ENCODE data around the gene BMI1. TPM values are rescaled to one million over a fixed set of nuclear protein-coding genes. Genes with fewer than 3 reads are reported as not detected.
A peak's percentile ranks its signal among the peaks of the same experiment; 100 is the strongest.

The BMI1 gene
- total and polyA plus RNA-seq, 2 of the 4 experiments (the other 2 are of a cell fraction): 19.7 to 25.8 TPM

DNA sequence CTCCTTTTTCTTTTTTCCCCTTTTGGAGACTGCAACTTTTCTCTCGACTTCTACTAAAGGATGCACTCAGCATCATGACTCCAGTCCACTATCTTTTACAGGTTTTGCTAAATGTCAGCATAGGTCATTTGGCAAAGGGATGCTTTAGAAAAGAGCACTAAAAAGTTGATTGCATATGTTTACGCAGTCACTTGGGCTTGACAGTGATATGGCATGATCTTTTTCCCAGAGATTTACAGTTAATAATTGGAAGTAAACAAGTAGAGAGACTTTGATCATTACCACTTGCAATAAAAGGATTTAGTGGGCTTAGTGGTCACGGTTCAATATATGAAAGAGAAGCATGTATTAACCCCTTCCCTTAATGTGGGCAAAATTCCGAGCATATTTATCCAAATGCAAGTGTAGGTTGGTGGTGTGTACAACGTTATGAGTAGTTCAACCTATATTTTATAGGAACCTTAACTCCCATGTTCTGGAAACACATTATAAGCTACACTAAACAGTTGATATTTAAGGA, 1.8 kb downstream of the BMI1 start:
- Histone ChIP-seq H3K9me3 (ENCODE audit: control insufficient read depth, insufficient read depth, low read length) (0 out of 2 replicates have a peak, but pooled peaks cover 3% of the 10 kb centered on the region), H2BK5ac (ENCODE audit: low read depth, low read length, poor library complexity, severe bottlenecking) (no peak overlapping the region), H3K27me3 (ENCODE audit: control insufficient read depth, insufficient read depth, low read length) (peaks cover 21% of the 10 kb centered on the region), H3K36me3 (ENCODE audit: control insufficient read depth, insufficient read depth, low read length) (no peaks in the 10 kb centered on the region), H3K9me1 (ENCODE audit: insufficient read depth, low read length) (no peaks in the 10 kb centered on the region; the same call in 1 of the 2 replicates), H2AFZ (replicated peaks; ENCODE audit: low read length, poor library complexity) (no peak overlapping the region), H2BK120ac (ENCODE audit: low read depth, low read length) (no peak overlapping the region), H3K4ac (ENCODE audit: low read depth, low read length) (no peak overlapping the region), H3K27ac (ENCODE audit: insufficient read depth, low read length) (no peak overlapping the region), H3K79me1 (ENCODE audit: low read depth in 1 of 2, low read length in 2 of 2) (peaks cover 27 to 30% of the 10 kb centered on the region in 2 experiments), H3K9ac (ENCODE audit: low read depth, low read length) (no peak overlapping the region; the same call in 1 of the 2 replicates), H3K14ac (replicated peaks; ENCODE audit: low read depth, low read length) (peak overlapping the region; percentile 61; the same call in 1 of the 2 replicates), H2AK9ac (replicated peaks; ENCODE audit: low read depth, low read length, poor library complexity) (no peak overlapping the region), H4K8ac (ENCODE audit: low read depth in 2 of 2, low read length in 2 of 2) (no peak overlapping the region), H2AK5ac (ENCODE audit: low read depth, low read length) (no peak overlapping the region; the same call in 1 of the 2 replicates), H3K4me2 (ENCODE audit: low read depth, low read length) (peak overlapping the region; percentile 94), H2BK15ac (ENCODE audit: low read depth, low read length) (no peak overlapping the region), H3K56ac (ENCODE audit: extremely low read depth, insufficient read depth, low read length) (no peak overlapping the region), H4K5ac (ENCODE audit: low read depth, low read length) (no peak overlapping the region), H3K18ac (ENCODE audit: low read depth, low read length) (no peak overlapping the region), H4K20me1 (ENCODE audit: insufficient read depth, low read length) (peaks cover 13% of the 10 kb centered on the region; the same call in 1 of the 2 replicates), H3K4me3 (ENCODE audit: insufficient read depth, low read depth, low read length) (peak overlapping the region; percentile 65), H3K4me1 (ENCODE audit: control insufficient read depth, insufficient read depth, low read length) (no peaks in the 10 kb centered on the region; the same call in 1 of the 2 replicates), H2BK20ac (ENCODE audit: low read depth, low read length) (no peak overlapping the region), H3K23ac (ENCODE audit: low read depth, low read length) (peak overlapping the region; percentile 34; the same call in 1 of the 2 replicates), H4K91ac (ENCODE audit: insufficient read depth, low read depth, low read length) (no peak overlapping the region)
- TF ChIP-seq RFX5 (IDR thresholded peaks at IDR 0.05; ENCODE audit: low read depth, low read length) (no peak), RAD21 (IDR thresholded peaks at IDR 0.05; ENCODE audit: low read length) (no peak), CEBPB (IDR thresholded peaks at IDR 0.05; ENCODE audit: low read depth, low read length) (no peak), NFE2L2 (IDR thresholded peaks at IDR 0.05; ENCODE audit: low read depth, low read length) (no peak), FOS (IDR thresholded peaks at IDR 0.05; ENCODE audit: low read depth, low read length) (no peak), MAFK (IDR thresholded peaks at IDR 0.05; ENCODE audit: low read depth, low read length) (no peak), POLR2A (IDR thresholded peaks at IDR 0.05; ENCODE audit: low read depth, low read length) (no peak), BHLHE40 (IDR thresholded peaks at IDR 0.05; ENCODE audit: low read depth, low read length) (no peak), SMC3 (IDR thresholded peaks at IDR 0.05; ENCODE audit: low read depth, low read length) (no peak), RCOR1 (IDR thresholded peaks at IDR 0.05; ENCODE audit: insufficient replicate concordance, low read length) (no peak), MAZ (IDR thresholded peaks at IDR 0.05; ENCODE audit: borderline replicate concordance, low read depth, low read length) (no peak)
- TF ChIP-seq, protein P1, sequence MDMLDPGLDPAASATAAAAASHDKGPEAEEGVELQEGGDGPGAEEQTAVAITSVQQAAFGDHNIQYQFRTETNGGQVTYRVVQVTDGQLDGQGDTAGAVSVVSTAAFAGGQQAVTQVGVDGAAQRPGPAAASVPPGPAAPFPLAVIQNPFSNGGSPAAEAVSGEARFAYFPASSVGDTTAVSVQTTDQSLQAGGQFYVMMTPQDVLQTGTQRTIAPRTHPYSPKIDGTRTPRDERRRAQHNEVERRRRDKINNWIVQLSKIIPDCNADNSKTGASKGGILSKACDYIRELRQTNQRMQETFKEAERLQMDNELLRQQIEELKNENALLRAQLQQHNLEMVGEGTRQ (IDR thresholded peaks at IDR 0.05; ENCODE audit: low read depth, low read length): no peak
- TF ChIP-seq, protein P2, sequence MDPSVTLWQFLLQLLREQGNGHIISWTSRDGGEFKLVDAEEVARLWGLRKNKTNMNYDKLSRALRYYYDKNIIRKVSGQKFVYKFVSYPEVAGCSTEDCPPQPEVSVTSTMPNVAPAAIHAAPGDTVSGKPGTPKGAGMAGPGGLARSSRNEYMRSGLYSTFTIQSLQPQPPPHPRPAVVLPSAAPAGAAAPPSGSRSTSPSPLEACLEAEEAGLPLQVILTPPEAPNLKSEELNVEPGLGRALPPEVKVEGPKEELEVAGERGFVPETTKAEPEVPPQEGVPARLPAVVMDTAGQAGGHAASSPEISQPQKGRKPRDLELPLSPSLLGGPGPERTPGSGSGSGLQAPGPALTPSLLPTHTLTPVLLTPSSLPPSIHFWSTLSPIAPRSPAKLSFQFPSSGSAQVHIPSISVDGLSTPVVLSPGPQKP (IDR thresholded peaks at IDR 0.05; ENCODE audit: borderline replicate concordance, low read depth, low read length): no peak
- TF ChIP-seq, protein P3, sequence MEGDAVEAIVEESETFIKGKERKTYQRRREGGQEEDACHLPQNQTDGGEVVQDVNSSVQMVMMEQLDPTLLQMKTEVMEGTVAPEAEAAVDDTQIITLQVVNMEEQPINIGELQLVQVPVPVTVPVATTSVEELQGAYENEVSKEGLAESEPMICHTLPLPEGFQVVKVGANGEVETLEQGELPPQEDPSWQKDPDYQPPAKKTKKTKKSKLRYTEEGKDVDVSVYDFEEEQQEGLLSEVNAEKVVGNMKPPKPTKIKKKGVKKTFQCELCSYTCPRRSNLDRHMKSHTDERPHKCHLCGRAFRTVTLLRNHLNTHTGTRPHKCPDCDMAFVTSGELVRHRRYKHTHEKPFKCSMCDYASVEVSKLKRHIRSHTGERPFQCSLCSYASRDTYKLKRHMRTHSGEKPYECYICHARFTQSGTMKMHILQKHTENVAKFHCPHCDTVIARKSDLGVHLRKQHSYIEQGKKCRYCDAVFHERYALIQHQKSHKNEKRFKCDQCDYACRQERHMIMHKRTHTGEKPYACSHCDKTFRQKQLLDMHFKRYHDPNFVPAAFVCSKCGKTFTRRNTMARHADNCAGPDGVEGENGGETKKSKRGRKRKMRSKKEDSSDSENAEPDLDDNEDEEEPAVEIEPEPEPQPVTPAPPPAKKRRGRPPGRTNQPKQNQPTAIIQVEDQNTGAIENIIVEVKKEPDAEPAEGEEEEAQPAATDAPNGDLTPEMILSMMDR (conservative IDR thresholded peaks at IDR 0.05; ENCODE audit: low read depth, low read length): no peak
- ChIA-PET CTCF (interaction anchor here (0.7 kb wide), 2 partner anchors 165 to 666 kb away, joined by 3 to 4 read pairs; no protein-coding TSS in a partner anchor), POLR2A (ENCODE audit: unreplicated experiment) (no interaction called here)
- ATAC-seq (ENCODE audit: low read depth) (no peak), DNase-seq (no peak)
- WGBS, 2 experiments (ENCODE audit: extremely low coverage in 2 of 2, insufficient read length in 1 of 2): no CpG with 5 or more reads among the region's 5 CpGs
- in situ Hi-C loops (cut with MboI; ENCODE audit: low sequenced_read_pairs): loop anchor here (10.0 to 25.0 kb wide), 2 partner anchors 502 to 810 kb away; no protein-coding TSS in a partner anchor
- no TSS peak for BruUV-seq (replicated peaks)
- dilution Hi-C loops (cut with HindIII; ENCODE audit: low sequenced_read_pairs, unreplicated experiment): no loop called here
- intact Hi-C loops (cut with micrococcal nuclease): loop anchor here (10.0 kb wide), 1 partner anchor 232 kb away; no protein-coding TSS in a partner anchor
